GM18951 (cell line): ENCODE measurements around the gene ANXA9.

Experiments used
- POLR2A ChIP-seq: IDR thresholded peaks from 4 replicates; pipeline ENCODE4 v1.6.1; 2011; ENCODE audit warnings: mild to moderate bottlenecking; ENCODE audit not compliant: insufficient read length, insufficient read depth; ENCODE audit errors: extremely low read depth
- in situ Hi-C: fragments of 300-500 bp; cut with MboI; formaldehyde crosslinking; loops from one replicate; pipeline ENCODE4 v1.12.0; 2022; ENCODE audit warnings: low sequenced_read_pairs, mixed read lengths, inconsistent platforms; ENCODE audit not compliant: unreplicated experiment

Gene ANXA9

DNA sequence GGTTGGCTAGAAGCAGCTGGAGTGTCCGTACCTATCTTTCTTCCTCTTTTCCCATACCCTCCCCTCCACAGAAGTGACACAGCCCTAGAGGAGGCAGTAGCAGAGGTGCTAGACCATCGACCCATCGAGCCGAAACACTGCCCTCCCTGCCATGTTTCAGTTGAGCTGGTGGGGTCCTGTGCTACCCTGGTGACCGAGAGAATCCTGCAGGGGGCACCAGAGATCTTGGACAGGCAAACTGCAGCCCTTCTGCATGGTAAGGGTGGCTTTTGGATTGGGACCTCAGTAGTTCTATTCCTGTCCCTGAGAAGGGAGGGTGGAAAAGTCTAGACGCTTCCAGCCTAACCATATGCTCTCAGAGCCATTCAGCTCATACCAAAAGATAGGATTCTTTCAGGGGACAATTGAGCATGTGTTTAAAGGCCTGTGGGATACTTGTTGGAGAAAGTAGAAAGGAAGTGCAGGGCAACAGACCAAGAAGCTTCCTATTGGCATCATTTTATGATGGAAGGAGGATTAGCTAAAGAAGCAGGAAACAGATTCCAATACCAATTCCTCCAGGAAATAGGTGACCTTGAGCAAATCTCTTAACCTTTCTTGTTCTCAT, 42.6 kb downstream of the ANXA9 start:
- in situ Hi-C loops = no loop called here
- TF ChIP-seq POLR2A = no peak

DNA sequence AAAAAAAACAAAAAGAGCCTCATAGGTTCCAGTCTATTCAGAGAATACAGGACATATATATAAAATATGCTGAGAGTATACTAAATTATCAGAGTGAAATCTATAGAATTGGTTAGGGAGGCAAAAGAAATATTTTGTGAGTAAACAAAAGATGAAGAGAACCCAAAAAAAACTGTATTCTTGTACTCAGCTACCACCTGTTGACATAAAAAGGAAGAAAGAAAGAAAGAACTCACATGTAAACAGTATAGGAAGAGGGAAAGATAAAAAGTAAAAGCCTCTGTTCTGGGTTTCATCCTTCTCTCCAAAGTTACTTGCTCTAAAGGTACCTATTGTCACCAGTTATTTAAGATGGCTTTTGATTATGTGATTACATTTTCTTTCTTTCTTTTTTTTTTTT, 44.4 kb downstream of the ANXA9 start:
- no peak for TF ChIP-seq POLR2A
- in situ Hi-C loops = no loop called here

DNA sequence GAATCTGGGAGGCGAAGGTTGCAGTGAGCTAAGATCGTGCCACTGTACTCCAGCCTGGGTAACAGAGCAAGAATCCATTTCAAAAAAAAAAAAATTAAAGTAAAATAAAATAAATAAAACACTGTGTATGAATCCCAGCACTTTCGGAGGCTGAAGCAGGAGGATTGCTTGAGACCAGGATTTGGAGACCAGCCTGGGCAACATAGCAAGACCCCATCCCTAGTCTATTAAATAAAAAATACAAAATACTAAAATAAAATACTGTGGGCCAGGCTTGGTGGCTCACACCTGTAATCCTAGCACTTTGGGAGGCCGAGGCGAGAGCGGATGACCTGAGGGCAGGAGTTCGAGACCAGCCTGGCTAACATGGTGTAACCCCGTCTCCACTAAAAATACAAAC, 50.1 kb downstream of the ANXA9 start:
- no peak for TF ChIP-seq POLR2A
- in situ Hi-C loops = no loop called here

DNA sequence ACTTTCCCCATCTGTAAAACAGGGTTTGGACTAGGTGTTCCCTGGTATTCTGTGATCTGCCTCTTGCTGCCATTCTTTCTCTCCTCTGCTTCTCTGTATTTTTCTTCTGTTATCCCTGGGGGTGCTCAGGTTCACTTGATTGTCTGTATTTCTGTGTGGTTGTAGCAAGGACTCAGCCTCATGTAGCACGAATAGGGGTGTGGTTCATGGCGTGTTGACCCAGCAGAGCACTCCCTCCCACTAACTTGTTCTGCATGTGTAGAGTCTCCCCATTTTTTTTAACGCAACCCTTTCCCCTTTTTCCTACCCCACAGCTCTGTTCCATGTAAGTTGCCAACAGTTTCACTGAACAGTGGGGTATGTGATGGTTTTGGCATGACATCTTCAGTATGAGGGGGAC, 53.1 kb downstream of the ANXA9 start:
- no peak for TF ChIP-seq POLR2A
- in situ Hi-C loops = no loop called here

DNA sequence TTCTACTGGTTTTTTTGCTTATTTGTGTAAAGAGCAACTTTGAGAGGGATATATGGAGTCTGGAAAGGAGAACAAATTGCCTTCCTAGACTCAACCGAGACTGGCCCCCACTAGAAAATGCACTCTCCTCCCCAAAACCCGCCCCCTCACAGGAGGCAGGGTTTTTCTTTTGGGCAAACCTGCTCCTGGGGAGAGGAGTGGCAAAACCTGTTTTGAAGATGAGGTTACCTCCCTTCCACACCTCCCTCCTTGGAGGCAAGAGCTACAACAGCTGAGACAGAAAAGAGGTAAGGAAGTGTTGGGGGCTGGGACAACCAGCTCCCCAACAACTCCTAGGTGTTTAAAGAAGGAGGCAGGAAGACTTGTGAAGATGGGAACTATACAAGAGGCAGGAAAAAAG, 54.3 kb downstream of the ANXA9 start, which contains the start of gene BNIPL:
Gene BNIPL, plus strand, starts transcription at position 231 of the 400 bp plus-strand sequence. Its CDS starts 140 bp downstream, at position 371.
- TF ChIP-seq POLR2A = no peak
- in situ Hi-C loops = no loop called here

DNA sequence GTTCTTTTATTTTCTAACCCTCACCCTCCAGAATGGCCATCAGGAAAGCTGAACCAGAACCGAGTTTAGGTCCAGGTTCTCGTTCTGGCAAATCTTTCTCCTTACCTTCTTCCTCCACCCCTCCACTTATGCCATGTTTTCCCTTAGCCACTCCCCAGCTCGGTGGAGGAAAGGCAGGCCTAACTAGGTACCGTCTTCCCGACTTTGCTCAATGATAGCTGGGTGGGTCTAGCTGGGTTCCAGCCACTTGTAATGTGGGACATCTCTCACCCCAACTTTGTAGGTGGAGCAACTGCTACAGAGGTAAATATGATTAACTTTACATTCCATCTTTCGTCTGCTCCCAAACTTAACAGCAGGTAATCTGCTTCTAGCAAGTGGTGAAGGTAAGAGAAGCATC, 54.9 kb downstream of the ANXA9 start:
- no peak for TF ChIP-seq POLR2A

DNA sequence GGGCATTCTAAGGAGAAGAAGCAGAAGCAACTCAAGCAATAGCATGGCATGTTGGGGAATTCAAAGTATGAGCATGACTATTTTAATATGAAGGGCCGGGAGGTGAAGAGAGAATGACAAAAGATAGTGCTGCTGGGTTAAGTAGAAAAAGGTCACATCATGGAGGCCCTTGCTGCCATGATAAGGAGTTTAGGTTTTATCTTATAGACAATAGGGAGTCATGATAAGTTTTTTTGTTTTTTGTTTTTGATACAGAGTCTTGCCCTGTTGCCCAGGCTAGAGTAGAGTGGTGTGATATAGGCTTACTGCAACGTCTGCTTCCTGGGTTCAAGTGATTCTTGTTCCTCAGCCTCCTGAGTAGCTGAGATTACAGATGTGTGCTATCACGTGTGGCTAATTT, 57.4 kb downstream of the ANXA9 start:
- no peak for TF ChIP-seq POLR2A
- in situ Hi-C loops = no loop called here

More for the DNA sequence above, 54.9 kb downstream of the ANXA9 start:
- in situ Hi-C loops = no loop called here

DNA sequence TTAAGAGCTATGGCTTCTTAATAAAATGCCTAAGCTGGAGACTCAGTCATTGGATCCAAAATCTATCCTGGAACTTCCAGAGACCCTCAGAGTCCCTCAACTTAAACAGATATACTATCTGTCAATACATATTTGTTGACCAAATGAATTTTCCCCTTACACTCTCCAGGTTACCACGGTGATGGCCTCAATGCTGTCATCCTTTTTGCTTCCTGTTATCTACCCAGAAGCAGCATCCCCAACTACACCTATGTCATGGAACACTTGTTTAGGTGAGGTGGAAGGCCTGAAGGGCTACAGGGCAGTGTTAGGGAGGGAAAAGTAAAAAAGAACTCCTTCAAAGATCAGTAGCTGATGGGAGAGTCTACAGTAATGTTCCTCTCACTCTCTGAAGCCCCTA, 61.1 kb downstream of the ANXA9 start:
- no peak for TF ChIP-seq POLR2A
- in situ Hi-C loops = no loop called here
